CD4-positive, alpha-beta T cell (primary cell): ENCODE data around the gene CD82. TPM values are rescaled to one million over a fixed set of nuclear protein-coding genes. Genes with fewer than 3 reads are reported as not detected.

Source experiments
- ATAC-seq: fragments of 200-7000 bp; cut with Tn5 transposase; one replicate; pipeline ENCODE4 v1.10.0; 2022; ENCODE audit warnings: mild to moderate bottlenecking; ENCODE audit not compliant: poor library complexity
- CTCF ChIA-PET: fragments of 350-600 bp; sonication (Branson Sonifier 250); formaldehyde crosslinking; loops from one replicate; lab custom pipeline; 2021; ENCODE audit warnings: antibody characterized with exemption, inconsistent platforms; lab: Charles Lee
- POLR2A ChIA-PET: fragments of 350-600 bp; sonication (Branson Sonifier 250); formaldehyde crosslinking; loops from one replicate; lab custom pipeline; 2021; ENCODE audit warnings: antibody characterized with exemption, inconsistent platforms; lab: Charles Lee
- DNase-seq, 14 experiments: peaks; one replicate each; pipeline ENCODE4 v3.0.0-alpha.2; 2013 to 2020; ENCODE audit warnings: mixed read lengths in 2 of 14
- H3K27ac ChIP-seq, 2 donors: one replicate each; pipeline versions ENCODE4 v1.5.1 to v1.7.0; 2013; ENCODE audit warnings: low read length in 2 of 2, low read depth in 1 of 2, mild to moderate bottlenecking in 1 of 2
- H3K27me3 ChIP-seq, 2 experiments: 1 replicate in 1 of 2; 2 replicates in 1 of 2; pipeline versions ENCODE4 v1.6.1 to v1.7.0; 2013; ENCODE audit warnings: low read length in 2 of 2, control low read depth in 1 of 2, mild to moderate bottlenecking in 1 of 2, moderate library complexity in 1 of 2; ENCODE audit not compliant: insufficient read depth in 2 of 2, control insufficient read depth in 1 of 2
- H3K36me3 ChIP-seq: one replicate; pipeline ENCODE4 v1.6.1; 2013; ENCODE audit warnings: low read length, control low read depth; ENCODE audit not compliant: insufficient read depth
- H3K4me1 ChIP-seq: one replicate; pipeline ENCODE4 v1.6.1; 2013; ENCODE audit warnings: low read length, control low read depth; ENCODE audit not compliant: insufficient read depth
- H3K4me3 ChIP-seq: one replicate; pipeline ENCODE4 v1.5.1; 2013; ENCODE audit warnings: mild to moderate bottlenecking, low read length, moderate library complexity
- H3K9me3 ChIP-seq, 2 experiments: 1 replicate in 1 of 2; 2 replicates in 1 of 2; pipeline versions ENCODE4 v1.6.1 to v1.7.0; 2013; ENCODE audit warnings: low read length in 2 of 2, mild to moderate bottlenecking in 2 of 2, control low read depth in 1 of 2, moderate library complexity in 1 of 2; ENCODE audit not compliant: control insufficient read depth in 1 of 2, insufficient read depth in 1 of 2
- H3K27ac Mint-ChIP-seq: one replicate; pipeline ENCODE4 v1.8.0; 2020; ENCODE audit warnings: mixed read lengths
- H3K27me3 Mint-ChIP-seq: one replicate; pipeline ENCODE4 v1.8.0; 2021; ENCODE audit warnings: mixed read lengths
- H3K36me3 Mint-ChIP-seq: one replicate; pipeline ENCODE4 v1.8.0; 2021; ENCODE audit warnings: low read depth, mixed read lengths
- H3K4me1 Mint-ChIP-seq: one replicate; pipeline ENCODE4 v1.8.0; 2021; ENCODE audit warnings: low read depth, mixed read lengths
- H3K4me3 Mint-ChIP-seq: one replicate; pipeline ENCODE4 v1.8.0; 2020; ENCODE audit warnings: mild to moderate bottlenecking, mixed read lengths
- H3K9me3 Mint-ChIP-seq: one replicate; pipeline ENCODE4 v1.8.0; 2020; ENCODE audit warnings: mixed read lengths
- intact Hi-C, 2 experiments: fragments of 100-400 bp; cut with DNase I in 1 of 2; cut with micrococcal nuclease in 1 of 2; formaldehyde crosslinking; loops; one replicate each; pipeline versions ENCODE4 v1.15.1 to v1.9.0; 2023 to 2025; cut with DNase I, micrococcal nuclease
- total RNA-seq, 174 experiments: library from RNA in 2 of 174; stranded (reverse) in 2 of 174; gene quantifications; one replicate each; pipeline ENCODE4 v1.2.3 and lab custom pipeline; 2021 to 2026
- TF ChIP-seq, protein P1 (sequence below): fragments of 200-600 bp; IDR thresholded peaks from one replicate; pipeline ENCODE4 v1.8.0; 2022; ENCODE audit warnings: antibody characterized with exemption, mild to moderate bottlenecking

CD82 gene
- total RNA-seq, 2 experiments from 2014 or later = 33.8 to 37.3 TPM

DNA sequence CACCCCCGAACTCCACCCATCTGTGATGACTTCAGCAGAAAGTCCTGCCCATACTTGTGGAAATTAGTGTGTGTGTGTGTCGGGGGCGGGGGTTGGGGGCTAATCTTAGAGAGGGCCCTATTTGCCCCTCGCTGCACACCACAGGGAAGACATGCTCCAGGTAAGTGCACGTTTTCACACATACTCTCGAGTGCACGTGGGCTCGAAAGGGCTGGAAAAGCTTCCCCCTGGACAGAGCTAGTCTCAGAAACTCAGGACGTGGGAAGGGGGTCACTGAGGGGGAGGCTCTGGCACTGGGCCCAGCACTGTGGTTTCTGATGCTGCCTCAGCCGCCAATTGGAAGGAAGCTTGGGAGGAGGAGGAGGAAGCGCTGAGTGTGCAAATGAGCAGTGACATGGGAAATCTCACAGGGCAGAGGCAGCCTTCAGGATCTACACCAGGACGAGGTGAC lies 40.7 kb upstream of the CD82 start:
- Histone ChIP-seq H3K9me3 (peaks cover 0 to 12% of the 10 kb centered on the region in 2 experiments), H3K4me1 (peaks cover 6% of the 10 kb centered on the region), H3K27me3 (peaks cover 0 to 6% of the 10 kb centered on the region in 2 experiments), H3K27ac (no peak overlapping the region), H3K36me3 (no peaks in the 10 kb centered on the region), H3K4me3 (no peak overlapping the region)
- no peak for ATAC-seq
- Mint-ChIP-seq H3K27ac (no peak overlapping the region), H3K4me1 (peaks cover 5% of the 10 kb centered on the region), H3K9me3 (no peaks in the 10 kb centered on the region), H3K4me3 (no peak overlapping the region), H3K27me3 (peaks cover 24% of the 10 kb centered on the region), H3K36me3 (no peaks in the 10 kb centered on the region)
- DNase-seq = no peak
- CTCF ChIA-PET = interaction anchor here (1.9 kb wide), 1 partner anchor 92 kb away, joined by 9 read pairs; no protein-coding TSS in a partner anchor
- POLR2A ChIA-PET = no interaction called here
- TF ChIP-seq, protein P1, sequence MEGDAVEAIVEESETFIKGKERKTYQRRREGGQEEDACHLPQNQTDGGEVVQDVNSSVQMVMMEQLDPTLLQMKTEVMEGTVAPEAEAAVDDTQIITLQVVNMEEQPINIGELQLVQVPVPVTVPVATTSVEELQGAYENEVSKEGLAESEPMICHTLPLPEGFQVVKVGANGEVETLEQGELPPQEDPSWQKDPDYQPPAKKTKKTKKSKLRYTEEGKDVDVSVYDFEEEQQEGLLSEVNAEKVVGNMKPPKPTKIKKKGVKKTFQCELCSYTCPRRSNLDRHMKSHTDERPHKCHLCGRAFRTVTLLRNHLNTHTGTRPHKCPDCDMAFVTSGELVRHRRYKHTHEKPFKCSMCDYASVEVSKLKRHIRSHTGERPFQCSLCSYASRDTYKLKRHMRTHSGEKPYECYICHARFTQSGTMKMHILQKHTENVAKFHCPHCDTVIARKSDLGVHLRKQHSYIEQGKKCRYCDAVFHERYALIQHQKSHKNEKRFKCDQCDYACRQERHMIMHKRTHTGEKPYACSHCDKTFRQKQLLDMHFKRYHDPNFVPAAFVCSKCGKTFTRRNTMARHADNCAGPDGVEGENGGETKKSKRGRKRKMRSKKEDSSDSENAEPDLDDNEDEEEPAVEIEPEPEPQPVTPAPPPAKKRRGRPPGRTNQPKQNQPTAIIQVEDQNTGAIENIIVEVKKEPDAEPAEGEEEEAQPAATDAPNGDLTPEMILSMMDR = no peak
- intact Hi-C loops = no loop called here

DNA sequence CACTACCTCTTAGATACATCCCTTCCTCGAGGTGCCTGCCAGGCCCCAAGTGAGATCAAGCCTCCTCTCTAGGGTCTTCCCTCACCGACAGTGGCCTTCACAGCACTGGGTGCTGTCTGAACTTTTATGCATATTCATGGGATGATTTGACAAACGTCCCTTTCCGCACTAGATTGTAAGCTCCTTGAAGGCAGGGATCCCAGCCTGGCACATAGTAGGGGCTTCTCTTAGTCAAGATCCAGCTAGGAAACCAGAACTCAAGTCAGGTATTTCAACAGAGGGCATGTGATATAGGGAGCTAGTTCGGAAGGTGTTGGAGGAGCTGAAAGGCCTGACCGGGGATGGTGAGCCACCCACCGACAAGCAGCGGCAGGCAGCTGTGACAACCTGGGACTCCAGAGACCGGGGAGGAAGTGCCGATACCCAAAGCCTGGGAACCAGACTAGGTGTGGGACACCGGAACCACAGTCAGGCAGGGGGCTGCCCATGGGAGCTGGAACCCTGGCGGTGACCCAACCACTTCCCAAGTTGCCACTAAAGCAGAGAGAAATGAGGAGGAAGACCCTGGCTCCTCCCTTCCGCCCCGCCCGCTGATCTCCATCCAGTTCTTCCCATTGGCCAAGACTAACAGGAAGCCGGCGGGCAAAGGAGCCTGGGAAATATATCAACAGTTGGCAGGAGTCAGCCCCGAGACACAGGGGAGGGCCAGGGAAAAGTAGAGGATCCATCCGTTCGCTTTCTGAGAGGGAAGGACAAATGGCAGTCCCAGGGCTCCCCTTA lies 39.8 kb upstream of the CD82 start:
- Mint-ChIP-seq H3K9me3 (no peaks in the 10 kb centered on the region), H3K4me1 (peaks cover 5% of the 10 kb centered on the region), H3K36me3 (no peaks in the 10 kb centered on the region), H3K27me3 (peaks cover 22% of the 10 kb centered on the region), H3K4me3 (no peak overlapping the region), H3K27ac (no peak overlapping the region)
- Histone ChIP-seq H3K36me3 (no peaks in the 10 kb centered on the region), H3K27ac (no peak overlapping the region), H3K4me1 (peaks cover 13% of the 10 kb centered on the region), H3K4me3 (no peak overlapping the region), H3K27me3 (peaks cover 0 to 2% of the 10 kb centered on the region in 2 experiments), H3K9me3 (peaks cover 0 to 3% of the 10 kb centered on the region in 2 experiments)
- DNase-seq (no peak), ATAC-seq (no peak)
- TF ChIP-seq, protein P1 = no peak
- ChIA-PET POLR2A (no interaction called here), CTCF (no interaction called here)
- intact Hi-C loops = no loop called here

DNA sequence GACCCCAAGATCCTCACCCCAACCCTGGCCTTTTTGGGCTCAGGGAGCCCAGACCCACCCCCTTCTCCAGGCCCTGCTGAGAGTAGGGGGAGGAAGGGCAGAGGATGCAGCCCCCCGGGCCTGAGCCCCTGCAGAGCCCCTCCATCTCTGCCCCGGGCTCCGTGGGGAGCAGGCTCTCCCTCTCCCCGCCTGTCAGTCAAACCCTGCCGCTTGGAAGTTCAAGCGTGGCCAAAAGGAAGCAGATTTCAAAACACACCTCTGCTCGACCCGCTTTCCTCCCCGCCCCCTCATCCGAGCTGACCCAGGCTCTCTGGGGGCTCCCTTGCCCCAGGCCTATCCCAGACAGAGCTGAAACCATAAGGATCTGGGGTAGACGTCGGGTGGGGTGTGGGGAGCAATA lies 39.0 kb upstream of the CD82 start:
- TF ChIP-seq, protein P1 = no peak
- Mint-ChIP-seq H3K4me1 (peaks cover 5% of the 10 kb centered on the region), H3K4me3 (no peak overlapping the region), H3K9me3 (no peaks in the 10 kb centered on the region), H3K27ac (no peak overlapping the region), H3K27me3 (peaks cover 14% of the 10 kb centered on the region), H3K36me3 (no peaks in the 10 kb centered on the region)
- peaks cover 0 to 3% of the 10 kb centered on the region in 2 experiments for H3K9me3 ChIP-seq
- ChIA-PET CTCF (no interaction called here), POLR2A (no interaction called here)
- intact Hi-C loops = no loop called here
- no peak overlapping the region for H3K27ac ChIP-seq
- DNase-seq = no peak
- no peak overlapping the region for H3K4me3 ChIP-seq
- H3K27me3 ChIP-seq = no peaks in the 10 kb centered on the region
- no peak for ATAC-seq
- H3K36me3 ChIP-seq = no peaks in the 10 kb centered on the region
- peaks cover 15% of the 10 kb centered on the region for H3K4me1 ChIP-seq
